ENCODE measurements around the gene UBE3D.
"Not testable (repeated sequence)": the region's sequence is repeated elsewhere in the genome, so short reads cannot be mapped to it uniquely, and the experiment has no call there.

UBE3D gene

DNA sequence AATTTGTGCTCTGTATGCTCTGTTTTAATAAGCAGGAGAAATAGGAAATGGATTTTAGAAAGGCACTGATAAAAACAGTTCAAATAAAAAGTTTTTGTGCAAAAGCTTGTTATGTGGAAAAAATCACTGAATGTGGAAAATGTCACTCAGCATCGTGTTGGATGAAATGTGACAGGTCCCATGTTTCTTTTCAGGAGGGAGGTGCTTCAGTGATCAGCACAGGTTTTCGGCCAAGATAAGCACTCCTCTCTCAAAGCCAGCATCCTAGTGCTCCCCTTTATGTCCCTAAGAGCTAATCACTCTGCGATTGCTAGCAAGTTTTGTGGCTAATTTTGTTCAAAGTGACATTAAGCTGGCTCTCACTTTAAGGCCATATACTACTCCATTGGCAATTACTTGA lies 12.0 kb downstream of the UBE3D start:
- DNase-seq: no peak

DNA sequence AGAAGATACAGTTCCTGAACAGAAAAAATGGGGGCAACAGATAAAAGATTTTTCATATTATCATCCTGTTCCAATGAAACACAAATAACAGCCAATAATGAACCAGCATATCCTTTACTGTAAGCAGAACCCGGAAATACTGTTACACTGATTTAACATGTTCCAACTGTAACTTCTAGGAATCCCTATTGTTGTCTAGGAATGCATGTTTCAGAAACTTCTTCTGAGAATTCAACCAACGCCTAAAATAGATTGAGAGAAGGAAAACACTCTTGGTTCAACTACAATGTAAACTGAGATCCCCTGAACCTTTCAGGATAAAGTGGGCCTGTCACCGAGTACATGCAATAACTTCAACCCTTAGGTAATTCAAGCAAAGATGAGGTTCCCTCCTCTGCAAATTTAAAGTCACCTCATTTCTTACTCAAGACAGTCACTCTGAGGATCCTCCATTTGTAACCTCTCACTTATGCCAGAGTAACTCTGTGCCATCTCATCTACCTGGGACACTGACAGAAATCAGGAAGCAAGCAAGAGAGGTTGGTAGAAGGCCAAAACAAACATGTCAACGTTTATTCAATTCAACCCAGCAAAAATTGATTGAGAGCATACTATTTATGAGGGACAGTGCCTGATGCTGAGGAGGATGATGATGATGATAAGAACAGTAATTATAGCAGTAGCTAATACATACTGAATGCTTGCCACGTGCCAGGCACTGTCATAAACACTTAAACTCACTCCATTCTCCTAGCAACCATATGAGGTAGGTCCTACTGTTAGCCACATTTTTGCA lies 14.1 kb downstream of the UBE3D start:
- DNase-seq: no peak

DNA sequence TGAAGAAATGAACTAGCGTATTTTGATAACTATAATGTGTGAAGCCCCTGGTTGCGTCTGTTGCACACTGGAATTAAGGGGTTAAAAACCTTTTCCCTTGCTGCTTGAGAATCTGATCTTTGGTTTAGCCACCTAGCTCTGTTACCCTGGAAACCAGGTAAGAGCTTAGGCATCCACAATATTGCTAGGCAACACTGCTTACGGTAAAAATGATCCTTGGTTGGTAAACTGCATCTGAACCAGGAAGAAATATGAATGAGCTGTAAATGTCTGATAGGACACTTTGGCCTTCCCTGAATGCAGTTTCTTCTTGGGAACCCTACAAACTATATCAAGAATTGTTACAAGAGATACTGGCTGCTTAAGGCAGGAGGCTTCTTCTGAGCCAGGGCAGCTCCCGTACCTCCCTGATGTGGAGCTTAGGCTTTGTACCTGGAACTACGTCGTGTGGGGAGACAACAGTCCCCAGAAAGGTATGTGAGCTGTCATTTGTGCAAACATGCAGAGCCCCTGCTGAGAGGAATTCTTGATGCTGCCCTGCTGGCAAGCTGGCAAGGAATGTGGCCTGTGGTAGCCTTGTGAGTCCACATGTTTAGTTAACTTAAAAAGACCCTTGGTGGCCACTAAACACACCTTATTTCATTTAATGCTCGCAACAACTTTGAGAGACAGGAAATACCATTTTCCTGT lies 18.4 kb downstream of the UBE3D start:
- DNase-seq: no peak

DNA sequence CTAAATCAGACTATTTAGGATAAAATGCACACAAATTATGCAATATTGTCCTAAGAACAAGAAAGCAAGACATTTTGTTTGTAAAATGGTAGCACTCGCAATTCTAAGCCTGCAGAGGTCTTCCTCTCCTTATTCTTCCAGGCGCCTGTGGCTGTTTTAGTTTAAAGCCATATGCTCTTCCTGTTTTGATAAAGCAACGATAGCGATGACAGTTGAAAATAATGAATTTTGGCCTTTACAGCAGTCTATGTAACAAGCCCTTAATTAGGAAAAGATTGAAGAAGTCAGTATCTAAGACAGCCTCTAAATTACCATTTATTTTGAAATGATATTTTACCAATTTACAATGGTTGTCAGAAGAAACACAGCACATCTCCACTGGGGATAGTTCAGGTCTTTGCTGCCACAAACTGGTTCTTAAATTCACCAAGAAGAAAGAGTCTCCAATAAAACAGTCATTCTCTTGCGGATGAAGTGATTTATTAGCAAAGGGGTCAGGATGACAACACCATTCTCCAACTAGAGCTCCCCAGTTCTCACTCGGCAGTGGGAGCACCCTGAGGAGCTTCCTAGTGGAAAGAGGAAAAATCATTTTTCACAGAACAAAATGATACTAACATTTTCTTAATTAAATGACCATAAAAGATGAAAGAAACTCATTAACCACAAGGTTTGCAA lies 21.4 kb downstream of the UBE3D start:
- no peak for DNase-seq

DNA sequence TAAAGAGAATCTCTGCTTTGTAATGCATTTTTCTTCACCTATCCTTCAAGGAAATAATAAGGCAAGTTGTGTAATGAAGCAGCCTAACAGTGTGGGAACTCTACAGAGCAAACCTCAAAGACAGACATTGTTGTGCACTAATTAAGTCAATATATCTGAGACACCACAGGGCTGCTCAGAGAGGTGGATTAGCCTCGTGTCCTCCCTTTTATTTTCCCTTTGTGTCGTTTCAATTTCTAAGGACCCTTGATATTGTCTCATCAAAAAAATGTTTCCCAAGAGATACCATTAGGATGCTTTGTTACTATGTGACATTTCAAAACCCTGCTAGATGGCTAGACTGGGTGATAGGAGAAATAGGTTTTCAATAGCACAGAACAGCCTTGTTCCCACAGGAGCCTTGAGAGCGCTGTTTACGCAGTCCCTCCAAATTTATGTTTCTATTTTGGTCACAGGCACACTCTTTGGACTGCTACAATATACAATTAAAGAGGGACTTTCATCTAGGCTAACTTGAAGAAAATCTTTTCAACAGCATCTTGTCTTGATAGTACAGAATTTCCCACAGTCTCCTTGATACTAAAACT lies 23.1 kb downstream of the UBE3D start:
- DNase-seq: no peak

DNA sequence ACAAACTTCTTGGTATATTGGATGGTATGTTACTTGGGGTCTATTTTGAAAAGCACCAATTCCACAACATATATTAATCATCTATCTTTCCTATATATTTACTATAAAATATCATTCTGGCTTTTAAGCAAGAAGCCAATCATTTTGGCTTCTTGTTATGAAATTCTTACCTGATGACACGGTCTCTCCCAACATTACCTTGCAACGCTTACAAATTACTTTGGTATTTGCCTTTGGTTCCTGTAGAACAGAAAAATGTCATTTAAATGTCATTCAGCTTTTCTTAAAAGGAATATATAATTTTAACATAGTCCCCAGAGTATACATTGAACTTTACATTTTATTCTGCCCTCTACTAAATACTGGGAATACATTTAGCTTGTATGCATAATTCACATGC lies 27.4 kb downstream of the UBE3D start:
- no peak for DNase-seq

DNA sequence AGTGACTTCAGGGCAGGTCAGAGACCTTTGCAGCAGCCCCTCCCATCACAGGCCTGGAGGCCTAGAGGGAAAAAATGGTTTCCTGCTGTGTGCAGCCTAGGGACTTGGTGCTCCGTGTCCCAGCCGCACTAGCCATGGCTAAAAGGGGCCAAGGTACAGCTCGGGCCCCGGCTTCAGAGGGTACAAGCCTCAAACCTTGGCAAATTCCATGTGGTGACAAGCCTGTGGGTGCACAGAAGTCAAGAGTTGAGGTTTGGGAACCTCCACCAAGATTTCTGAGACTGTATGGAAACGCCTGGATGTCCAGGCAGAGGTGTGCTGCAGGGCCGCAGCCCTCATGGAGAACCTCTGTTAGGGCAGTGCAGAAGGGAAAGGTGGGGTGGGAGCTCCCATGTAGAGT lies 34.0 kb downstream of the UBE3D start:
- DNase-seq: no peak

DNA sequence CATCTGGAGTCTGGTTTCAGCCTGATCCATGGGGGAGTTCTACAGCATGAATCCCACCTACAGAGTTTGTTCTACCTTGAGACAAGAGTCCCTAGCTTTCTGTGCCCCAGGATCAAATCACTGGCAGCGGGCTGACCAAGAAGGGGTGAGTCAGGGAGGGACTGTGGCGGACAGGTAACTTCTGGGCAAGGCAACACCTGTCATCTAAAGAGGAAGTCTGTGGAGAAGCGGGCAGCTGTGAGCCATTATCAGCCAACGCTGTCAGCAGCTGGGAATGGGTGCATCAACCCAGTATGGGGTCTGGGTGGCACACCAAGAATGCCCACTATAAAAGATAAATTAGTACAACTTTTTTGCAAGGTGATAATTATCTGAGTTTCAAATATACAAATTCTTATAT lies 45.9 kb downstream of the UBE3D start:
- DNase-seq: no peak

DNA sequence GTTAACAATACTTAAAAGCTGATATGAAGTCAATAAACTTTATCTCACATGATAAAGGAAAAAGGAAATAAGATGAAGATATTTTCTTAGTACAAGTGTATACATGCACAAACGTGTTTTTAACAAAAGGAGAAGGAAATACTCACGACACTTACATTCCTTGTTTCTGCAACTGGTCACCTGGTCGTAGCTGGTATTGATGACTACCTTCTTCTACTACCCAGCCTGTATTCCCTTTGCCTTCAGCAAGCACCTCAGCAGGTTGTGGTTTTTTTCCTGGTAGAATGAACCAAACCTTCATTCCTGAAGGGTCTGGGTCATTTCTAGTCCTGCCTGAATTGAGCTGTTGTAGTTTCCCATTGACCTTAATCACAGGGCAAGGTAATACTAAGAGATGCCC lies 54.5 kb downstream of the UBE3D start:
- not testable (repeated sequence) for DNase-seq

DNA sequence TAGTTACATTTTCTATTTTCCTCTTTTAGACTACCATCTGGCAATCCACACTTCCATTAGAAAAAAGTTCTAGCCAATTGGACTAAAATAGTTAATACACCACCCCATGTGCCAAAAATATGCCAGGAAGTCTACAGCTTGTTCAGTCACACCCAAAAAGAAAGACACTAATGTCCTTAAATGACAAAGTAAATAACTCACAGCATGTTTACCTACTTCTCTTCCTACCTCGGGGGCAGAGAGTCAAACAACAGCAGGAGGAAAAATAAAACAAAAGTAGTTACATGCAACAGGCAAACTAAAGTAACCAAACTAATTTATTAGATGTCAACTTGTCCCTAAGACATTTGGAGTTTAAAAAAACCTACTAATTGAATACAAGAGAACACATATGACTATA lies 57.0 kb downstream of the UBE3D start:
- no peak for DNase-seq

DNA sequence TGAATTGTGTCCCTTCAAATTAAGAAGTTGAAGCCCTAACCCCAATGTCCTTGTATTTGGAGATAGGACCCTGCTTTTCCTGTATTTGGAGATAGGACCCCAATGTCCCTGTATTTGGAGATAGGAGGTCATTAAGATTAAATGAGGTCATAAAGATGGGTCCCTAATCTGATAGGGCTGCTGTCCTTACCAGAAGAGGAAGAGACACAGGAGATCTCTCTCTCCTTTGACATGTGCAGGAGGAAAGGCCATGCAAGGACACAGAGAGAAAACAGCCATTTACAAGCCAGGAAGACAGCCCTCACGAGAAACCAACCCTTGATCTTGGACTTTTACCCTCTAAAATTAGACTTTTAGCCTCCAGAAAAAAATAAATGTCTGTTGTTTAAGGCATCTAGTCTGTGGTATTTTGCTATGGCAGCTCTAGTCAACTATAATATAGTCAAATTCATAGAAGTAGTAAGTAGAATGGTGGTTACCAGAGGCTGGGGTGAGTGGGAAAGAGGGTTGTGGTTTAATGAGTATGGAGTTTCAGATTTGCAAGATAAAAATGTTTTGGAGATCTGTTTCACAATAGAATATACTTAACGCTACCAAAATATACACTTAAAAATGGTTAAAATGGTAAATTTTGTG lies 59.3 kb downstream of the UBE3D start:
- no peak for DNase-seq

DNA sequence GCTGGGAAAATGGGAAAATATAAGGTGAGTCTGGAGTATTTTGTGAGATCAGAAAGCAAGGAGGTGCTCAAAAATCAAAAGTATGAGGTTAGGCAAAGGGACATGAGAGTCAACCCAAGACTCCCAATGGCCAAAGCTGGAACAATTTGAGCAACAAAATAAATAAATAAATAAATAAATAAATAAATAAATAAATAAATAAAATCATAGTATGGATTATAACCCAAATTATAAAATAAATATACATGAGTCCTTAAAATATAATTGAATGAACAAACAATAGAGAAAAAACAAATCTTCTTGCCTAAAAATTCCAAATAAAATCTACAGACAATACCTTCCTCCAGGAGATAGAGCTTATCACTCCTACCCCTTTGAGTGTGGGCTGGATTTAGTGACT lies 69.5 kb downstream of the UBE3D start:
- no peak for DNase-seq

DNA sequence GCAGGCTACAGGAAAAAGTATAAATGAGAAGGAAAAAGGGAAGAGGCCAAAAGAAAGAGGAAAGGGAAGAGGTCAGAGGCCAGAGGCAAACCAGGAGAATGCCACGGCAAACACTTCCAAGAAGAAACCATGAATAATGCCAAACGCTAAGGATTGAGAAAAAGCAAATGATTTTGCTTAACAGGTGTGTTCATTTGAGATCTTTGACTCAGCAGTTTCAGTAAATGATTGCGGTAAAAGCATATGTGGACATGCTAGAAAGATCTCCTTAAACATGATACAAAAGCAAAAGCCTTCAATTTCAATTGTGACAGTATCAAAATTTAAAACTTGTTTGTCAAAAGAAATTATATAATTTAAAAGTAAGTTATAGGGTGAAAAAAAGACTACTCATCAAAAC lies 70.6 kb downstream of the UBE3D start:
- no peak for DNase-seq

DNA sequence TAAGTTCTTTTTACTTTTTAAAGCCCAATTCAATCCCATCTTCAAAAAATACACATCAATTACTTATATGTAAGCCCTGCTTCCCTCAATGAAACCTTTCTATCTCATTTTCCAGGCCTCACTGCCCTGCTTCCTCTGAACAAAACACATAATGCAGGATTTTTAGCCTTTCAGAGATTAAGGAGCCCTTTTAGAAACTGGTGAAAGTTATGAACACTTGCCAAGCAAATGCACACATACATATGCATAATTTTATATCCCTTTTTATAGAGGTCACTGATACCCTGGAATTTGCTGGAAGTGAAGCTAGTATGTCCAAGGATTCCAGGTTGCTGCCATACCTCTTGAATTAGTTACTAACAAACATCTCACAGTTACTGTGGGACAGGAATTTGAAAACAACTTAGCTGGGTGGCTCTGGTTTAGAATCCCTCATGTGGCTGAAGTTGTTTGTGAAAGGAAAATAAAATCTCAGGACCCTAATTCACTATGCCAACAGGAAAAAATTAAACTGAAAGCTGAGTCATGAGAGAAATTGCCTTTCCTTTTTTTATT lies 75.8 kb downstream of the UBE3D start:
- DNase-seq: no peak

DNA sequence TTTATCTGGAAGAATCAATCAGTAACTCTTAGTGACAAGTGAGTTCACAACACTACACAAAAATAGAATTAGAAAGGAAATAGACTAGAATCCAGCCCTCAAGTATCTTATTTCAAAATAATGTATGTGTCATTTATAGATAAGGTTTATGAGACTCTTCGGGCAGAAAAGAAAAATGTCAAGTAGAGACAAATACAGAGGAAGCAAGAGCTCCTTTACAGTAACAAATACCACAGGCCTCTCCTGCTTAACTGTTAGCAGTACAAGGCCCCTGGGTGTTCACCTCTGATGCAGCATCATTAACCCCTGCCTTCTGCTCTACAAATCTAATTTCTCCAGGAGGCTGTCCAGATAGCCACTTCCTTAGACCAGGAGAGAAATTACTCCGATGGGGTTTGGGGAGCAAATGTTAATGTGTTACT lies 76.7 kb downstream of the UBE3D start:
- DNase-seq: no peak

DNA sequence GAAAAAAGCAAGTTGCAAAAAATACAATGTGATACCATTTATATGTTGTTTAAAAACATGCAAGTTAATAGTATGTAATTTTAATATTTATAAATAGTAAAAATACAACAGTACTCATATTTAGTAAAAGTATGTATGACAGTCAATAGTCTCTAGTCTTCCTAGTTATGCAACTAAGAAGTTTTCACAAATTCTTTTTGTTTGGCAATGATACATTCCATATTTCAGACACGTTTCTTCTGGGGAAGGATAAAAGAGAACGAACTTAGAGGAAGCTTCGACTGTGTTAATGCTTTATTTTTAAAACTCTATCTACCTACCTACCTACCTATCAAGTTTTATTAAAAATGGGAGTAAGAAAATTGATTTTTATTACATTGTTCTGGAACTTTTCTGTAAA lies 77.7 kb downstream of the UBE3D start:
- DNase-seq: no peak

DNA sequence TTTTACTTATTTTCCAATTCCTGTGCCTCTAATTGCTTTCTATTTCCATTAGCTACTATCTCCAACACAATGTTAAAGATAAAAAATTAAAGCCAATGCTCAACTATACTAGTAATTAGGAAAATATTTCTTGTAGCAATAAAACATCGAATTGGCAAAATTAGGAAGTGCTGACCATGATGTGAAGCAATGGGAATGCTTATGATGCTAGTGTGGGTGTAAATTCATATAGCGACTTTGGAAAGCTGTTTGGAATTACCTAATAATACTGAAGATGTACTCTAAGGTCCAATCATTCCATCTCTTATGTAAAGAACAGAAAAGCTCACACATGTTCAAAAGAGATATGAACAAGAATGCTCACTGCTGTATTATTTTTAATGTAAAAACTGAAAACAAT lies 78.2 kb downstream of the UBE3D start:
- no peak for DNase-seq

DNA sequence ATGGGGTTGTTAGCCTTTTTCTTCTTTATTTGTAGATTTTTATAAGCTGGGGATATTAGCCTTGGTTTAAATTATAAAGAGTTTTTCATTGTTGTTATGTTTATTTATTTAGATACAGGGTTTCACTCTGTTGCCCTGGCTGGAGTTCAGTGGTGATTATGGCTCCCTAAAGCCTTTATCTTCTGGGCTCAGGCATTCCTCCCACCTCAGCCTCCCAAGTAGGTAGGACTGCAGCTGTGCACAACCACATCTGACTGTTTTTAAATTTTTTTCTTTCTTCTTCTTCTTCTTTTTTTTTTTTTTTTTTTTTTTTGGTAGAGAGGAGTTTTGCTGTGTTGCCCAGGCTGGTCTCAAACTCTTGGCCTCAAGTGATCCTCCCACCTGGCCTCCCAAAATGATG lies 80.9 kb downstream of the UBE3D start:
- DNase-seq: no peak

DNA sequence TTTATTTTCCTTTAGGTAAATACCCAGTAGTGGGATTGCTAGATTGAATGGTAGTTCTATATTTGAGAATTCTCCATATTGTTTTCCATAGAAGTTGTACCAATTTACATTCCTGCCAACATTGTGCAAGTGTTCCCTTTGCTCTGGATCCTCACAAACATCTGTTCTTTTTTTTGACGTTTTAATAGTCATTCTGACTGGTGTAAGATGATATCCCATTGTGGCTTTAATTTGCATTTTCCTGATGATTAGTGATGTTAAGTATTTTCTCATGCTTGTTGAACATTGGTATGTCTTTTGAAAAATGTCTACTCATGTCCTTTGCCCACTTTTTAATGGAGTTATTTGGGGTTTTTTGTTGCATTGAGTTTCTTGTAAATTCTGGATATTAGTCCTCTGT lies 85.6 kb downstream of the UBE3D start:
- no peak for DNase-seq

DNA sequence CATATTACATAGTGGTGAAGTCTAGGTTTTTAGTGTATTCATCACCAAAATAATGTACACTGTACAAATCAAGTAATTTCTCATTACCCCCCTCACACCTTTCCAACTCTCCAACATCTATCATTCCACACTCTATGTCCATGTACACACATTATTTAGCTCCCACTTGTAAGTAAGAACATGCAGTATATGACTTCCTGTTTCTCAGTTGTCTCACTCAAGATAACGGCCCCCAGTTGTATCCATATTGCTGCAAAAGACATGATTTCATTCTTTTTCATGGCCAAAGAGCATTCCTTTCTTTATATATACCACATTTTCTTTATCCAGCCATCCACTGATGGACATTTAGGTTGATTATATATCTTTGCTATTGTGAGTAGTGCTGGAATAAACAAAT lies 86.0 kb downstream of the UBE3D start:
- no peak for DNase-seq

DNA sequence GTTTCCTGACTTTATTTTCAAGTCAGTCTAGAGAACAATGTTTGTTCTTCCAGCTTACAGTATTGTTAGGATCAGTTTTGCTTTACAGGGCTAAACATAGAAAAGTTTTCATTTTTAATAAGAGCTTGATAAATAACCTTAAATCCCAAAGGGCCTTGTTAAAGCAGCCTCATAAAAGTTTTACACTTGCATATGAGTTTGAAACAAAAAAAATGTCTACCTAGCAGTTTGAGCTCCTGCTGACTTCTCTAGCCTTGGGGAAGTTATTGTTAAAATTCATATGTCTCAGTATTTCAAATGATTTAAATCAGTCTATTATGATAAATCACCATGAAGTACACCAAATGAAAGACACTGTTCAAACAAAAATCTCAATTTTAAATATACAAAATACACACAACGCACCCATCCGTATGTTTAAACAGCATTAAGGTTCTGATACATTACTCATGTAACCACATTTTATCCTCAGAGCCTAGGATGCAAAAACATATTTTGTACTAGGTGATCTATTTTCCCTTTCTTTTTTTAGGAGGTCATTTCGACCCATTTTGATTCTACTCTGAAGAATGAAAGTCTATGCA lies 87.2 kb downstream of the UBE3D start:
- DNase-seq: no peak

DNA sequence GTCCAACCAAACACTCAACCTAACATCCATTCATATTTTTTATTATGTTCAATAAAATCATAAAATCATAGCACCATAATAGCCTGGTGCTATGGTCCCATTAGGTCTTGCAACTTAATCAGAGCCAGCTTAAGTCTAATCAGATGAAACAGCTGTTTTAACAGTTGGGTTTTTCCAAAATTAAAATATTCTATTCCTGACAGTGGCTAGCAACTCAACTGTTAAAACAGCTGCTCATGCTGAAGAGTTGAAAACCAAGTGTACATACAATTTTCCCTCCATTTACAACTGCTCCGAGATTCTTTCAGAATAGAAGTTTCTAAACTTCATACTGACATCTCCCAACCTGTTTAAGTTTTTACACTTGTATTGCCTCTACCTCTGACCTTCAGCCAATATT lies 89.5 kb downstream of the UBE3D start:
- no peak for DNase-seq

Data from effector CD8-positive, alpha-beta T cell (primary cell).